ENCODE results near the gene RFPL1.

GRCh38 chr22:29445508-29445907 is 7.1 kb downstream of the RFPL1 start:
- TF ChIP-seq CTCF (IDR thresholded peaks at IDR 0.05; ENCODE audit: low read depth, low read length, poor library complexity, severe bottlenecking) (no peak), EZH2phosphoT487 (IDR thresholded peaks at IDR 0.05; ENCODE audit: borderline replicate concordance, low read length) (no peak)
